Measurements from ENCODE around the gene TST.

GRCh38 chr22:37063431-37064420, 44.5 kb upstream of the TST start:
- TF ChIP-seq CTCF (IDR thresholded peaks at IDR 0.05) = no peak
- no peak for TF ChIP-seq POLR2A (IDR thresholded peaks at IDR 0.05)
- no peak for TF ChIP-seq EP300 (IDR thresholded peaks at IDR 0.05)
- TF ChIP-seq POLR2AphosphoS5 (IDR thresholded peaks at IDR 0.05) = no peak
